ENCODE measurements around the gene TMEM25. TPM values are rescaled to one million over a fixed set of nuclear protein-coding genes. Genes with fewer than 3 reads are reported as not detected.
"Not testable (repeated sequence)": the region's sequence is repeated elsewhere in the genome, so short reads cannot be mapped to it uniquely, and the experiment has no call there.

The TMEM25 gene
- 9.5 and 10.1 TPM in 2 replicates for total RNA-seq

- no peaks in the 10 kb centered on the region for H3K27me3 Mint-ChIP-seq (ENCODE audit: low read depth)
- H3K4me3 Mint-ChIP-seq (ENCODE audit: low read depth): peak within 1 kb of the TSS; percentile 87
- no peaks in the 10 kb centered on the region for H3K36me3 Mint-ChIP-seq (ENCODE audit: low read depth)
- H3K9me3 Mint-ChIP-seq: no peaks in the 10 kb centered on the region
- peak within 1 kb of the TSS; percentile 69 for H3K27ac Mint-ChIP-seq
- intact Hi-C loops (cut with micrococcal nuclease): loop anchor here (2.0 kb wide), 1 partner anchor 36 kb away; no protein-coding TSS in a partner anchor
- peaks cover 18% of the 10 kb centered on the region for H3K4me1 Mint-ChIP-seq (ENCODE audit: low read depth)
- peak; percentile 61 for DNase-seq (ENCODE audit: low spot score)
Measured at GRCh38 chr11:118530683-118531596, at the start of gene TMEM25. Gene TMEM25, plus strand, starts transcription at chr11:118531192. Its CDS starts 610 bp downstream, at chr11:118531802.

- H3K27ac Mint-ChIP-seq; H3K9me3 Mint-ChIP-seq; H3K27me3 Mint-ChIP-seq (ENCODE audit: low read depth); DNase-seq (ENCODE audit: low spot score); H3K4me1 Mint-ChIP-seq (ENCODE audit: low read depth); intact Hi-C loops (cut with micrococcal nuclease); H3K4me3 Mint-ChIP-seq (ENCODE audit: low read depth): not testable (repeated sequence)
- peaks cover 80% of the 10 kb centered on the region for H3K36me3 Mint-ChIP-seq (ENCODE audit: low read depth)
Measured at GRCh38 chr11:118481238-118481637, 49.8 kb upstream of the TMEM25 start.

- Mint-ChIP-seq H3K4me3 (ENCODE audit: low read depth) (no peak overlapping the region), H3K36me3 (ENCODE audit: low read depth) (peaks cover 69% of the 10 kb centered on the region), H3K27me3 (ENCODE audit: low read depth) (no peaks in the 10 kb centered on the region), H3K9me3 (no peaks in the 10 kb centered on the region), H3K27ac (no peak overlapping the region), H3K4me1 (ENCODE audit: low read depth) (peaks cover 5% of the 10 kb centered on the region)
- no peak for DNase-seq (ENCODE audit: low spot score)
- intact Hi-C loops (cut with micrococcal nuclease): no loop called here
Measured at GRCh38 chr11:118484405-118484804, 46.6 kb upstream of the TMEM25 start.

GRCh38 chr11:118485273-118485672 is 45.7 kb upstream of the TMEM25 start:
- H3K9me3 Mint-ChIP-seq: no peaks in the 10 kb centered on the region
- H3K36me3 Mint-ChIP-seq (ENCODE audit: low read depth): peaks cover 68% of the 10 kb centered on the region
- H3K4me3 Mint-ChIP-seq (ENCODE audit: low read depth): no peak overlapping the region
- intact Hi-C loops (cut with micrococcal nuclease): no loop called here
- H3K27me3 Mint-ChIP-seq (ENCODE audit: low read depth): no peaks in the 10 kb centered on the region
- no peak overlapping the region for H3K27ac Mint-ChIP-seq
- H3K4me1 Mint-ChIP-seq (ENCODE audit: low read depth): peaks cover 5% of the 10 kb centered on the region
- no peak for DNase-seq (ENCODE audit: low spot score)

- Mint-ChIP-seq H3K4me1 (ENCODE audit: low read depth) (peaks cover 5% of the 10 kb centered on the region), H3K27me3 (ENCODE audit: low read depth) (no peaks in the 10 kb centered on the region), H3K27ac (peak overlapping the region; percentile 18), H3K36me3 (ENCODE audit: low read depth) (peaks cover 58% of the 10 kb centered on the region), H3K9me3 (no peaks in the 10 kb centered on the region), H3K4me3 (ENCODE audit: low read depth) (no peak overlapping the region)
- DNase-seq (ENCODE audit: low spot score): peak; percentile 67
- intact Hi-C loops (cut with micrococcal nuclease): loop anchor here (1.0 to 2.0 kb wide), 3 partner anchors 54 to 343 kb away; no protein-coding TSS in a partner anchor
Measured at GRCh38 chr11:118488480-118489109, 42.4 kb upstream of the TMEM25 start.

GRCh38 chr11:118491041-118491440 is 40.0 kb upstream of the TMEM25 start:
- no peaks in the 10 kb centered on the region for H3K27me3 Mint-ChIP-seq (ENCODE audit: low read depth)
- intact Hi-C loops (cut with micrococcal nuclease): no loop called here
- DNase-seq (ENCODE audit: low spot score): no peak
- H3K9me3 Mint-ChIP-seq: no peaks in the 10 kb centered on the region
- H3K4me3 Mint-ChIP-seq (ENCODE audit: low read depth): no peak overlapping the region
- peaks cover 57% of the 10 kb centered on the region for H3K36me3 Mint-ChIP-seq (ENCODE audit: low read depth)
- no peak overlapping the region for H3K27ac Mint-ChIP-seq
- peaks cover 5% of the 10 kb centered on the region for H3K4me1 Mint-ChIP-seq (ENCODE audit: low read depth)

- Mint-ChIP-seq H3K4me1 (ENCODE audit: low read depth) (no peaks in the 10 kb centered on the region), H3K27me3 (ENCODE audit: low read depth) (no peaks in the 10 kb centered on the region), H3K9me3 (no peaks in the 10 kb centered on the region), H3K27ac (no peak overlapping the region), H3K4me3 (ENCODE audit: low read depth) (no peak overlapping the region), H3K36me3 (ENCODE audit: low read depth) (peaks cover 72% of the 10 kb centered on the region)
- intact Hi-C loops (cut with micrococcal nuclease): no loop called here
- DNase-seq (ENCODE audit: low spot score): no peak
Measured at GRCh38 chr11:118497831-118498230, 33.2 kb upstream of the TMEM25 start.

GRCh38 chr11:118503216-118503615 is 27.8 kb upstream of the TMEM25 start:
- peaks cover 80% of the 10 kb centered on the region for H3K36me3 Mint-ChIP-seq (ENCODE audit: low read depth)
- DNase-seq (ENCODE audit: low spot score): no peak
- intact Hi-C loops (cut with micrococcal nuclease): no loop called here
- H3K27me3 Mint-ChIP-seq (ENCODE audit: low read depth): no peaks in the 10 kb centered on the region
- no peak overlapping the region for H3K4me3 Mint-ChIP-seq (ENCODE audit: low read depth)
- H3K27ac Mint-ChIP-seq: no peak overlapping the region
- H3K4me1 Mint-ChIP-seq (ENCODE audit: low read depth): no peaks in the 10 kb centered on the region
- no peaks in the 10 kb centered on the region for H3K9me3 Mint-ChIP-seq

GRCh38 chr11:118511601-118512000 is 19.4 kb upstream of the TMEM25 start:
- H3K4me1 Mint-ChIP-seq (ENCODE audit: low read depth): peaks cover 4% of the 10 kb centered on the region
- intact Hi-C loops (cut with micrococcal nuclease): no loop called here
- no peak overlapping the region for H3K27ac Mint-ChIP-seq
- no peak for DNase-seq (ENCODE audit: low spot score)
- no peaks in the 10 kb centered on the region for H3K9me3 Mint-ChIP-seq
- H3K27me3 Mint-ChIP-seq (ENCODE audit: low read depth): no peaks in the 10 kb centered on the region
- peaks cover 52% of the 10 kb centered on the region for H3K36me3 Mint-ChIP-seq (ENCODE audit: low read depth)
- H3K4me3 Mint-ChIP-seq (ENCODE audit: low read depth): no peak overlapping the region

- no peaks in the 10 kb centered on the region for H3K27me3 Mint-ChIP-seq (ENCODE audit: low read depth)
- H3K4me1 Mint-ChIP-seq (ENCODE audit: low read depth): peaks cover 4% of the 10 kb centered on the region
- no peak overlapping the region for H3K4me3 Mint-ChIP-seq (ENCODE audit: low read depth)
- H3K36me3 Mint-ChIP-seq (ENCODE audit: low read depth): peaks cover 53% of the 10 kb centered on the region
- H3K27ac Mint-ChIP-seq: no peak overlapping the region
- intact Hi-C loops (cut with micrococcal nuclease): no loop called here
- H3K9me3 Mint-ChIP-seq: no peaks in the 10 kb centered on the region
- DNase-seq (ENCODE audit: low spot score): no peak
Measured at GRCh38 chr11:118514103-118514502, 16.9 kb upstream of the TMEM25 start.

- peaks cover 55% of the 10 kb centered on the region for H3K36me3 Mint-ChIP-seq (ENCODE audit: low read depth)
- H3K27me3 Mint-ChIP-seq (ENCODE audit: low read depth): no peaks in the 10 kb centered on the region
- H3K4me1 Mint-ChIP-seq (ENCODE audit: low read depth): no peaks in the 10 kb centered on the region
- no peak overlapping the region for H3K4me3 Mint-ChIP-seq (ENCODE audit: low read depth)
- DNase-seq (ENCODE audit: low spot score): no peak
- H3K9me3 Mint-ChIP-seq: no peaks in the 10 kb centered on the region
- H3K27ac Mint-ChIP-seq: no peak overlapping the region
- intact Hi-C loops (cut with micrococcal nuclease): no loop called here
Measured at GRCh38 chr11:118519549-118519948, 11.4 kb upstream of the TMEM25 start.

- H3K4me3 Mint-ChIP-seq (ENCODE audit: low read depth): no peak overlapping the region
- H3K36me3 Mint-ChIP-seq (ENCODE audit: low read depth): peaks cover 41% of the 10 kb centered on the region
- intact Hi-C loops (cut with micrococcal nuclease): no loop called here
- DNase-seq (ENCODE audit: low spot score): no peak
- H3K27ac Mint-ChIP-seq: no peak overlapping the region
- no peaks in the 10 kb centered on the region for H3K27me3 Mint-ChIP-seq (ENCODE audit: low read depth)
- H3K9me3 Mint-ChIP-seq: no peaks in the 10 kb centered on the region
- H3K4me1 Mint-ChIP-seq (ENCODE audit: low read depth): peaks cover 2% of the 10 kb centered on the region
Measured at GRCh38 chr11:118521892-118522311, 9.1 kb upstream of the TMEM25 start.

GRCh38 chr11:118522571-118523072 is 8.4 kb upstream of the TMEM25 start:
- no peaks in the 10 kb centered on the region for H3K27me3 Mint-ChIP-seq (ENCODE audit: low read depth)
- no peak overlapping the region for H3K27ac Mint-ChIP-seq
- intact Hi-C loops (cut with micrococcal nuclease): no loop called here
- H3K4me3 Mint-ChIP-seq (ENCODE audit: low read depth): no peak overlapping the region
- DNase-seq (ENCODE audit: low spot score): no peak
- no peaks in the 10 kb centered on the region for H3K9me3 Mint-ChIP-seq
- peaks cover 2% of the 10 kb centered on the region for H3K4me1 Mint-ChIP-seq (ENCODE audit: low read depth)
- H3K36me3 Mint-ChIP-seq (ENCODE audit: low read depth): peaks cover 41% of the 10 kb centered on the region
